ENCODE data around the gene AR. TPM values are rescaled to one million over a fixed set of nuclear protein-coding genes. Genes with fewer than 3 reads are reported as not detected.

AR gene
- polyA plus RNA-seq, 1 donor (not counting 4 experiments of a cell fraction or from before 2014, with no cell fraction given), result 0.47 TPM

- Histone ChIP-seq H3K9me3 (ENCODE audit: control insufficient read depth, low read depth, low read length) (no peaks in the 10 kb centered on the region), H3K9me1 (ENCODE audit: control insufficient read depth, extremely low read depth, insufficient read depth, low read length) (no peaks in the 10 kb centered on the region), H3K79me2 (ENCODE audit: control insufficient read depth, insufficient read depth, low read length) (no peaks in the 10 kb centered on the region), H3K36me3 (ENCODE audit: control insufficient read depth in 2 of 2, extremely low read depth in 1 of 2, insufficient read depth in 2 of 2, low read length in 2 of 2) (no peaks in the 10 kb centered on the region), H3K27ac (ENCODE audit: control insufficient read depth, insufficient read depth, low read length) (no peak overlapping the region), H2AFZ (ENCODE audit: control insufficient read depth, low read length) (no peak overlapping the region), H3K4me3 (ENCODE audit: control insufficient read depth in 2 of 3, extremely low read depth in 1 of 3, insufficient read depth in 2 of 3, low read depth in 1 of 3, low read length in 3 of 3) (no peak overlapping the region), H4K20me1 (ENCODE audit: control insufficient read depth, extremely low read depth, insufficient read depth, low read length) (no peaks in the 10 kb centered on the region), H3K4me2 (ENCODE audit: control insufficient read depth, extremely low read depth, insufficient read depth, low read depth, low read length) (no peak overlapping the region), H3K9ac (ENCODE audit: control insufficient read depth, extremely low read depth, insufficient read depth, low read length) (no peak overlapping the region), H3K4me1 (ENCODE audit: control insufficient read depth, extremely low read depth, insufficient read depth, low read length) (no peaks in the 10 kb centered on the region), H3K27me3 (ENCODE audit: control insufficient read depth, extremely low read depth, insufficient read depth, low read length) (no peaks in the 10 kb centered on the region)
- TF ChIP-seq EZH2 (IDR thresholded peaks at IDR 0.05; ENCODE audit: low read length) (no peak), CTCF (optimal IDR thresholded peaks at IDR 0.05 in 1 of 3, IDR thresholded peaks at IDR 0.05 in 1 of 3, conservative IDR thresholded peaks at IDR 0.05 in 1 of 3; ENCODE audit: extremely low read depth in 1 of 3, insufficient read depth in 2 of 3, low read length in 3 of 3) (no peak)
- dilution Hi-C loops (cut with MboI; ENCODE audit: extremely low pct_ligation_motif_present, low sequenced_read_pairs), result no loop called here
- no peak for FAIRE-seq
- DNase-seq (ENCODE audit: low read depth, low spot score), result no peak
Measured at GRCh38 chrX:67503004-67503403, 40.8 kb upstream of the AR start.

GRCh38 chrX:67503453-67503852, 40.4 kb upstream of the AR start:
- dilution Hi-C loops (cut with MboI; ENCODE audit: extremely low pct_ligation_motif_present, low sequenced_read_pairs), result no loop called here
- no peaks in the 10 kb centered on the region for H3K27me3 ChIP-seq (ENCODE audit: control insufficient read depth, extremely low read depth, insufficient read depth, low read length)
- H3K9me3 ChIP-seq (ENCODE audit: control insufficient read depth, low read depth, low read length), result no peaks in the 10 kb centered on the region
- no peaks in the 10 kb centered on the region for H4K20me1 ChIP-seq (ENCODE audit: control insufficient read depth, extremely low read depth, insufficient read depth, low read length)
- no peaks in the 10 kb centered on the region for H3K4me1 ChIP-seq (ENCODE audit: control insufficient read depth, extremely low read depth, insufficient read depth, low read length)
- H3K36me3 ChIP-seq (ENCODE audit: control insufficient read depth in 2 of 2, extremely low read depth in 1 of 2, insufficient read depth in 2 of 2, low read length in 2 of 2), result no peaks in the 10 kb centered on the region
- TF ChIP-seq EZH2 (IDR thresholded peaks at IDR 0.05; ENCODE audit: low read length) (no peak), CTCF (optimal IDR thresholded peaks at IDR 0.05 in 1 of 3, IDR thresholded peaks at IDR 0.05 in 1 of 3, conservative IDR thresholded peaks at IDR 0.05 in 1 of 3; ENCODE audit: extremely low read depth in 1 of 3, insufficient read depth in 2 of 3, low read length in 3 of 3) (no peak)
- H3K9ac ChIP-seq (ENCODE audit: control insufficient read depth, extremely low read depth, insufficient read depth, low read length), result no peak overlapping the region
- no peak overlapping the region for H2AFZ ChIP-seq (ENCODE audit: control insufficient read depth, low read length)
- DNase-seq (ENCODE audit: low read depth, low spot score) (no peak), FAIRE-seq (no peak)
- H3K4me2 ChIP-seq (ENCODE audit: control insufficient read depth, extremely low read depth, insufficient read depth, low read depth, low read length), result no peak overlapping the region
- no peaks in the 10 kb centered on the region for H3K9me1 ChIP-seq (ENCODE audit: control insufficient read depth, extremely low read depth, insufficient read depth, low read length)
- no peak overlapping the region for H3K4me3 ChIP-seq (ENCODE audit: control insufficient read depth in 2 of 3, extremely low read depth in 1 of 3, insufficient read depth in 2 of 3, low read depth in 1 of 3, low read length in 3 of 3)
- no peaks in the 10 kb centered on the region for H3K79me2 ChIP-seq (ENCODE audit: control insufficient read depth, insufficient read depth, low read length)
- no peak overlapping the region for H3K27ac ChIP-seq (ENCODE audit: control insufficient read depth, insufficient read depth, low read length)
